K562 (cell line): ENCODE data around the gene AMN1. TPM values are rescaled to one million over a fixed set of nuclear protein-coding genes. Genes with fewer than 3 reads are reported as not detected.
"Not testable (repeated sequence)": the region's sequence is repeated elsewhere in the genome, so short reads cannot be mapped to it uniquely, and the experiment has no call there.

Experiments
- BRD4 ChIP-seq: fragments of 200-600 bp; sonication (generic); IDR thresholded peaks from 2 replicates; pipeline ENCODE4 v1.6.1; 2017; ENCODE audit warnings: inconsistent platforms
- DPF2 ChIP-seq: fragments of 450-650 bp; IDR thresholded peaks from 2 replicates; pipeline ENCODE4 v1.6.1; 2016
- GABPA ChIP-seq: fragments of 200-800 bp; sonication (Bioruptor generic); conservative IDR thresholded peaks from 2 replicates; pipeline ENCODE4 v1.6.1; 2016; ENCODE audit warnings: low read depth, missing genetic modification characterization, missing compliant biosample characterization
- HIVEP1 ChIP-seq: fragments of 250-450 bp; sonication (Bioruptor Pico); IDR thresholded peaks from 2 replicates; pipeline ENCODE4 v1.4.0; 2020; ENCODE audit warnings: mild to moderate bottlenecking
- KDM2B ChIP-seq: fragments of 250-450 bp; sonication (Bioruptor Pico); IDR thresholded peaks from 2 replicates; pipeline ENCODE4 v1.8.0; 2021; ENCODE audit warnings: mild to moderate bottlenecking, moderate library complexity
- KLF1 ChIP-seq: fragments of 450-650 bp; IDR thresholded peaks from 2 replicates; pipeline ENCODE4 v1.6.1; 2016; ENCODE audit warnings: missing genetic modification characterization, missing compliant biosample characterization
- MYNN ChIP-seq, 2 experiments: sonication (generic); formaldehyde crosslinking in 1 of 2; IDR thresholded peaks; 2 replicates each; pipeline versions ENCODE4 v1.5.0 to v1.6.1; 2016 to 2020; ENCODE audit warnings: antibody characterized with exemption in 1 of 2, missing genetic modification reagents in 1 of 2
- NCOA1 ChIP-seq: fragments of 450-650 bp; IDR thresholded peaks from 2 replicates; pipeline ENCODE4 v1.6.1; 2016; ENCODE audit warnings: low read depth
- NCOR1 ChIP-seq: fragments of 450-650 bp; IDR thresholded peaks from 2 replicates; pipeline ENCODE4 v1.6.1; 2016; ENCODE audit warnings: mild to moderate bottlenecking, moderate library complexity
- NFE2L1 ChIP-seq: fragments of 450-650 bp; IDR thresholded peaks from 2 replicates; pipeline ENCODE4 v1.6.1; 2016; ENCODE audit warnings: missing genetic modification characterization, low read depth, mild to moderate bottlenecking, missing compliant biosample characterization, moderate library complexity, borderline replicate concordance
- NKRF ChIP-seq: fragments of 450-650 bp; IDR thresholded peaks from 2 replicates; pipeline ENCODE4 v1.6.1; 2016; ENCODE audit warnings: borderline replicate concordance
- NR2C1 ChIP-seq, 2 experiments: fragments of 450-650 bp; IDR thresholded peaks; 2 replicates each; pipeline ENCODE4 v1.6.1; 2017; ENCODE audit warnings: mild to moderate bottlenecking in 2 of 2, antibody characterized with exemption in 1 of 2, inconsistent platforms in 1 of 2, missing compliant biosample characterization in 1 of 2, missing genetic modification characterization in 1 of 2
- NR2C2 ChIP-seq, 2 experiments: fragments of 200-800 bp in 1 of 2; sonication (Bioruptor generic) in 1 of 2; sonication (generic) in 1 of 2; formaldehyde crosslinking in 1 of 2; IDR thresholded peaks; 2 replicates each; pipeline versions ENCODE4 v1.6.1 to v1.8.0; 2016 to 2022; ENCODE audit warnings: mild to moderate bottlenecking in 1 of 2, missing compliant biosample characterization in 1 of 2, missing genetic modification characterization in 1 of 2, missing genetic modification reagents in 1 of 2
- ZBTB33 ChIP-seq: sonication (generic); formaldehyde crosslinking; IDR thresholded peaks from 2 replicates; pipeline ENCODE4 v1.8.1; 2023; ENCODE audit warnings: mild to moderate bottlenecking, missing genetic modification reagents
- ZEB2 ChIP-seq: fragments of 450-650 bp; IDR thresholded peaks from 2 replicates; pipeline ENCODE4 v1.6.1; 2016
- ZNF140 ChIP-seq: fragments of 250-450 bp; sonication (Bioruptor Pico); IDR thresholded peaks from 2 replicates; pipeline ENCODE4 v1.8.0; 2021; ENCODE audit warnings: moderate library complexity, mild to moderate bottlenecking, inconsistent platforms
- ZNF239 ChIP-seq: fragments of 250-450 bp; sonication (Bioruptor Pico); IDR thresholded peaks from 2 replicates; pipeline ENCODE4 v1.4.0; 2020; ENCODE audit warnings: mild to moderate bottlenecking
- ZNF354B ChIP-seq: fragments of 250-450 bp; sonication (Bioruptor Pico); IDR thresholded peaks from 2 replicates; pipeline ENCODE4 v1.4.0; 2020
- ZNF41 ChIP-seq: fragments of 250-450 bp; sonication (Bioruptor Pico); conservative IDR thresholded peaks from 2 replicates; pipeline ENCODE4 v1.4.0; 2020; ENCODE audit warnings: mild to moderate bottlenecking
- ZNF766 ChIP-seq: fragments of 200-800 bp; sonication (Bioruptor generic); conservative IDR thresholded peaks from 2 replicates; pipeline ENCODE4 v1.6.1; 2016; ENCODE audit warnings: missing genetic modification characterization, missing compliant biosample characterization
- polyA plus RNA-seq, 8 experiments: library from polyadenylated mRNA; depleted of rRNA in 4 of 8; stranded (reverse) in 5 of 8; unstranded in 3 of 8; fragments of >200 nt; fragmentation: Nextera tagmentation in 2 of 8; fragmentation: Illumina TruSeq in 1 of 8; extraction: Ambion mirVana in 2 of 8; extraction: Trizol in 1 of 8; gene quantifications; 2 replicates each; pipeline versions ENCODE4 v1.2.1 to v1.2.3, GENCODE V29; 2011 to 2014; ENCODE audit warnings: inconsistent platforms in 1 of 8, missing spikeins in 1 of 8
- total RNA-seq, 7 experiments: library from RNA; depleted of rRNA in 6 of 7; stranded (reverse); fragments of >200 nt in 6 of 7; fragmentation: Illumina TruSeq in 2 of 7; extraction: Trizol in 2 of 7; gene quantifications; 2 replicates each; pipeline versions ENCODE4 v1.2.1 to v1.2.3, GENCODE V29; 2011 to 2021; ENCODE audit warnings: low replicate concordance in 1 of 7
- TF ChIP-seq, protein P1 (sequence below): fragments of 200-800 bp; sonication (Bioruptor generic); IDR thresholded peaks from 2 replicates; pipeline ENCODE4 v1.6.1; 2017; ENCODE audit warnings: missing genetic modification characterization, missing compliant biosample characterization

The AMN1 gene
- total and polyA plus RNA-seq, 9 of the 15 experiments (the other 6 are each of a cell fraction or from before 2014, with no cell fraction given), result 5.2 to 27.6 (median 13.0) TPM

GRCh38 chr12:31733549-31734432 lies 5.0 kb upstream of the AMN1 start (continued):
- TF ChIP-seq NKRF (0 out of 2 replicates have a peak, but pooled peaks have one; percentile 46), KDM2B (CRISPR knock-in tag) (0 out of 2 replicates have a peak, but pooled peaks have one; percentile 46), ZNF354B (CRISPR knock-in tag) (peak; percentile 74; the same call in 1 of the 2 replicates), DPF2 (peak; percentile 88), NR2C1 (IDR thresholded peaks at IDR 0.05) (peak; percentile 15), NR2C1 (tag; IDR thresholded peaks at IDR 0.05) (peak; percentile 94), ZBTB33 (CRISPR knock-in tag) (peak; percentile 11; the same call in 1 of the 2 replicates), BRD4 (peak; percentile 16; the same call in 1 of the 2 replicates), ZNF41 (CRISPR knock-in tag) (peak; percentile 88), HIVEP1 (CRISPR knock-in tag) (peak; percentile 92), MYNN (IDR thresholded peaks at IDR 0.05) (peak; percentile 36; the same call in 1 of the 2 replicates), ZNF140 (peak; percentile 79), ZNF766 (CRISPR knock-in tag) (peak; percentile 95), NCOR1 (peak; percentile 48), ZEB2 (peak; percentile 95), NR2C2 (tag; IDR thresholded peaks at IDR 0.05) (peak; percentile 68), ZNF239 (CRISPR knock-in tag) (peak; percentile 89), NFE2L1 (tag) (peak; percentile 41), NCOA1 (peak; percentile 49; the same call in 1 of the 2 replicates), GABPA (tag) (peak; percentile 81), KLF1 (tag) (peak; percentile 62)
- TF ChIP-seq, protein P1, sequence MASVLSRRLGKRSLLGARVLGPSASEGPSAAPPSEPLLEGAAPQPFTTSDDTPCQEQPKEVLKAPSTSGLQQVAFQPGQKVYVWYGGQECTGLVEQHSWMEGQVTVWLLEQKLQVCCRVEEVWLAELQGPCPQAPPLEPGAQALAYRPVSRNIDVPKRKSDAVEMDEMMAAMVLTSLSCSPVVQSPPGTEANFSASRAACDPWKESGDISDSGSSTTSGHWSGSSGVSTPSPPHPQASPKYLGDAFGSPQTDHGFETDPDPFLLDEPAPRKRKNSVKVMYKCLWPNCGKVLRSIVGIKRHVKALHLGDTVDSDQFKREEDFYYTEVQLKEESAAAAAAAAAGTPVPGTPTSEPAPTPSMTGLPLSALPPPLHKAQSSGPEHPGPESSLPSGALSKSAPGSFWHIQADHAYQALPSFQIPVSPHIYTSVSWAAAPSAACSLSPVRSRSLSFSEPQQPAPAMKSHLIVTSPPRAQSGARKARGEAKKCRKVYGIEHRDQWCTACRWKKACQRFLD (CRISPR knock-in tag), result peak; percentile 98
- TF ChIP-seq MYNN, NR2C2 (CRISPR knock-in tag; IDR thresholded peaks at IDR 0.05): not testable (repeated sequence)
